Hypothalamus (tissue), 51 donors: ENCODE results near the gene TPM1.
"Not testable (repeated sequence)": the region's sequence is repeated elsewhere in the genome, so short reads cannot be mapped to it uniquely, and the experiment has no call there.

Experiments
- DNase-seq, 51 donors: peaks; one replicate each; lab custom pipeline; 2025; lab: John Stamatoyannopoulos, UW

The TPM1 gene

DNA sequence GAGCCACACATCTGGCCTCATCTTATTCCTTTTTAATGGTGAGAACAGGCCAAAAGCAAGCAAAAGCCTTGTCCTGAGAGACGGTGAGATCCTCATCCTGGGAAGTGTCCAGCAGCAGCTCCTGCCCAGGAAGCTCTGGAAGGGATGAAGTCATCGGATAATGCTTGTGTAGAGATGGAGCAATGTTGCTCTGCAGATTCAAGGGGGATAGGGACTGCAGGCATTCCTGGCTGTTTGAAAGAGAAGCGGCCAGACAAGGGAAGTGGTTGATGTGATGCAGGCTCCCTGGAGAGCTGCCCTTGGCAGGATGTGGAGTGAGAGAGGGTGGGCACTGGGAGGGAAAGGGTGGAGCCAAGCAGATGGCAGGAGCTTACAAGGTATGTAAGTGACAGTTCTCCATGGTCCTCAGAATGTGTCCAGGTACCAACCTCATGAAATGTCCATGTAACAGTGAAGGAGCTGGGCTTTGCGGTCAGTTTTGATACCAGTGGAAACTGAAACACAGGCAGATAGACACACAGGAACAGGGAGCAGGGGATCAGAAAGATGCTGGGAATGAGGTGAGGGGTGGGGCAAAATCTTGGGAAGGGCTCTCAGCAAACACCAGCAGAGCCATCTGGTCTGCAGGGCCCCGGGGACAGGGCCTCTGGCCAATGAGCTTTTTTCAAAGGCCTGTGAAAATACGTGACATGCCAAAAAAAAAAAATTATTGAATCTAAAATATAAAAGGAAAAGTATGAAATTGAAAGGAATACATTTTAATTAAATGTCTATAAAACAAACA lies 46.9 kb downstream of the TPM1 start:
- no peak for DNase-seq

DNA sequence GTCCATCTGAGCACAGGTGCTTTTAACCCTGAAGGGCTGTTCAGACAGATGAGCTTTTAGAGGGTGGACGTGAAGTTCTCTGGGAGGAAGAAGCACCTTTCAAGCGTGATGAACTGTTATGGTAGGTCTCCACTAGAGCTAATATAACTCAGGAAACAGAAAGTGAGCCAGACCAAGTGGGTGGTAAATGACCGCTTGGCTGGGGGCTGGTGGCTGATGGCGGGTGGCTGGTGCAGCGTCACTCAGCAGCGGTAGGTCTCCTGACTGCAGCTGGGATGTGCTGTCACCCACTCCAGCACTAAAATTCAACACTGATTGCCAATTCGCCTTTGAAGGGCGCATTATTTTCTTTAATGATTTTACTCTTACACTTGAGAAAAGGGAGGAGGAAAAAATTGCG lies 47.9 kb downstream of the TPM1 start:
- peak in 1 of 51 donors; percentile 5 for DNase-seq

DNA sequence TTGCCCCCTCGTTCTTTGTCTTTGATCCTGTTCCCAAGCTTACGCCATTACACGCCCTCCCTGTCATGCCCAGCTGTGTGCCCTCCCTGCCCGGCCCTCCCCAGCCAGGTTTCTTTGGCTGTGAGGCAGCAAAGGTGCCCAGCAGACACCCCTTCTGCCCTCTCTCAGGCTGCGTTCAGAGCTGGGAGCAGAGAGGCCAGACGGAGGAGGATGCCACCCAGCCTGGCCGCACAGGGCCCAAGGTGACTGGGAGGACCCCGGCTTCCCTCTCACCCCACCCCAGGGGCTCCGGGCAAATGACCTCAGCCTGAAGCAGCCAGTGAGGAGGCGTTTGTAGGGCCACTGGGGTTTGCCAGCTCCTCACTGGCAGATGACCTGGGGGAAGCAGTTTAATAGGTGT lies 48.3 kb downstream of the TPM1 start:
- DNase-seq = no peak

GRCh38 chr15:63091679-63092446 lies 49.3 kb downstream of the TPM1 start:
- no peak for DNase-seq

DNA sequence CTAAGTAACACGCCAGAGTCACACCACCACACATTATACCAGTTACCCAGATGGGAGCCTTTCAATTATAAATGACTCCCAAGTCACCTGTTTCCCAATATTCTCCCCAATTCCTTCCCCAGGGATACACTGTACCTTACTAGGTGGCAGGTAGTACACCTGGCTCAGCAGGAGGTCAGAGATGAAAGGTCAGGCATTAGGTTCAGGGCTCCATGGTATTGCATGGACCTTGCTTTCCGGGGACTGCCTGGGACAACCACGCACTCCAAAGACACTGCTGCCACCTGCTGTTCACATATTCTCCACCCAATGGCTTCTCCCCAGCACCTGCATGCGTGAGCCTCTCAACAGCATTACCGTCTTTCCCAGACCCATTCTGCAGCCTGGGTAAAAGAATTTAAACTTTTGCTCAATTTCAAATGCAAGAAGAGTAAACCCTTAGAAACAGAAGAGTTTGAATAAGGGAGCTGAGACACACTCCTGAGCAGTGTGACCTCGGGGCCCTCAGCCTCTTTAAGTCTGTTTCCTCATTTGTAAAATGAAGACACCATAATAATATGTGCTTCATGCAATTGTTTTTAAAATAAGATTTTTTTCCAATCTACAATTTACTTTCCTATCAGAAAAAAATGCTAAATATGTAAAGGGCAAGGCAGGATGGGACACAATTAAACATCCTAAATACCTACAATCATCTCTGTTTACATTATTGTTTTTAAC lies 51.1 kb downstream of the TPM1 start:
- peak in 50 of 51 donors; percentile 4 to 84 (median 60) for DNase-seq

GRCh38 chr15:63094495-63094931 lies 52.0 kb downstream of the TPM1 start:
- DNase-seq = no peak

DNA sequence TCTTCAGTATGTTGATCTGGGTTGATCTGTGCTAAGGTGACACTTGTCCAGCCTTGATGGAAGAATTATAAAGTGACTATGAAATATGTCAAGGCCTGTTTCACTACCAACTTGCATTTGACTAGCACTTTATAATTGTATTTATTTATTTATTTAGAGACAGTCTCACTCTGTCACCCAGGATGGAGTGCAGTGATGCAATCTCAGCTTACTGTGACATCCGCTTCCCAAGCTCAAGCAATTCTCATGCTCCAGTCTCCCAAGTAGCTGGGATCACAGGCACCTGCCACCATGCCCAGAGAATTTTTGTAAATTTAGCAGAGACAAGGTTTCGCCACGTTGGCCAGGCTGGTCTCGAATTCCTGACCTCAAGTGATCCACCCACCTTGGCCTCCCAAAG lies 53.6 kb downstream of the TPM1 start:
- no peak for DNase-seq

GRCh38 chr15:63098901-63099300 lies 56.4 kb downstream of the TPM1 start:
- not testable (repeated sequence) for DNase-seq

- DNase-seq = not testable (repeated sequence)
These were observed 57.0 kb downstream of the TPM1 start for GRCh38 chr15:63099581-63099980.

DNA sequence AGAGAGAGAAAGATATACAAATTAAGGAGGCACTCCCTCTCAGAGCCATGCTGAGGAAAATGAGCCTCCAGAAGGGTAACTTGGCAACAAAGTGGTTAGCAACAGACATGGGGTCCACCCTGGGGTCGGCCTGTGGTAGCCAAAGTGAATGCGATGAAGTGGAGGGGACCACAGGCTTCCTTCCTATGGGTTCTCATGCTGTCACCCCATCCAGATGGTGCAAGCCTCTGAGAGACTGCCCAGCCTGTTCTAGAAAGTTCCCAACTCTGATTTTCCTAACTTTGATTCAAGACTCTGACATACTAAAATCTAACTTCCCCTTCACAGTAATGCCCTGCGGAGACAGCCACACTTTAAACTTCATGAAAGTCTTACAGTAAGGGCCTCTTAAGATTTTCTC lies 60.9 kb downstream of the TPM1 start:
- no peak for DNase-seq

DNA sequence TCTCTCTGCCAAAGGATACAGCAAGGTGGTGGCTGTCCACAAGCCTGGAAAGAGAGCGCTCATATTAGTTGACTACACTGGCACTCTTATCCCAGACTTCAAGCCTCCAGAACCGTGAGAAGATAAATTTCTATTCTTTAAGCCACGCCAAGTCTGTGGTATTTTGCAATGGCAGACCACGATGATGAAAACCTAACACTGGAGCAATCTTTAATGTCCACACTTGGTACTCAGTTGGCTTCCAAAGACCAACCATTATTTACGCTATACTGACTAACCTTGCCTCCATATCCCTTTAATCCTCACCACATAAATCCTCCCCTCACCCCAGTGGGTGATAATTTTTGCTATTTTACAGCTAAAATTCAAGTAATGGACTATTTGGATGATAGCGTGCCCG lies 62.2 kb downstream of the TPM1 start:
- no peak for DNase-seq

GRCh38 chr15:63105354-63105753 lies 62.8 kb downstream of the TPM1 start:
- not testable (repeated sequence) for DNase-seq

DNA sequence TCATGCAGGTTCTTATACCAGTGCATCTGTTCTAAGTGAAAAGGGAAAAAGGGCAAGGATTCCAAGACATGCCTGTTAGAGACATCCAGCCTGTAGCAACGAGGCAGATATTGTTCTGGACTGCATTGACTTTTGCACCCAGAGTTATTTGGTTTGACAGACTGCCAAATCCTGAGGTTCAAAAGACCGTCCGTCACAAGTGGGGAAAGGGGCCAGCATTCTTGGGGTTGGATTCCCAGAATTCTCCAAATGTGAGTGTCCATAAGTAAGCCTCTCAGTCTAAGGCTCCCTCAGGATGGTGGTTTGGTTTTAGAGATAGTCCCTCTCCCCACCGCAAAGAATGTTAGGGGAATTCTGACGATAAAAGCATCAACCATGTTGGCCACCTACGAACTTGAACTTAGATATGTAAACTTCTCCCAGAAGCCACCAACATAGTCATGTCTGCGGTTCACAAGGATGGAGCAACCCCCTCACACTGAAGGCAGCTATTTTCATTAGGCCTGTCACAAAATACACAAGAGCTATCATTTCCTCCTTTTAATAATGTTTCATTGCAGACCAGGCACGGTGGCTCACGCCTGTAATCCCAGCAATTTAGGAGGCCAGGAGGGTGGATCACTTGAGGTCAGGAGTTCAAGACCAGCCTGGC lies 65.5 kb downstream of the TPM1 start:
- no peak for DNase-seq

- DNase-seq = no peak
These were observed 67.0 kb downstream of the TPM1 start for GRCh38 chr15:63109498-63109897.

GRCh38 chr15:63109920-63110319 lies 67.4 kb downstream of the TPM1 start:
- no peak for DNase-seq

DNA sequence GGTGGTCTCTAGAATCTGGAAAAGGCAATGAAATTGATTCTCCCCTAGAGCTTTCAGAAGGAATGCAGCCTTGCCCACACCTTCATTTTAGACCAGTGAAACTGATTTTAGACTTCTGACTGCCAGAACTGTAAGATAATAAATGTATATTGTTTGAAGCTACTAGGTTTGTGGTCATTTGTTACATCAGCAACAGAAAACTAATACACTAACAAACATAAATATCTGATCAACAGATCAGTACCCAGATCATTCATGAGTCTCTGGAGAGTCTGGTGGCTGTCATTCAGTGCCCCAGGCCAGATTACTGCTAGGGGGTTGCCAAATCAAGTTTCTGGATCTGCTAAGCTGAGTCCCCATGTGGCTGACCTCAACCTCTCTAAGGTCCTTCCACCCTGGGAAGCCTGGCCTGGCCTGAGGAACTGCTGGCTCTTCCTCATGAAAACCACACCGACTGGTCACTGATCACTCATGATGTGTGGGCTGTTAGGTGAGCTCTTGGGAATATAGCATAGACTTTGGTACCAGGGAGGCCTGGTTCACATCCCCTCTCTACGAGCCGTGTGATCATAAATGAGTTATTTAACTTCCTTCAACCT lies 68.0 kb downstream of the TPM1 start:
- no peak for DNase-seq

DNA sequence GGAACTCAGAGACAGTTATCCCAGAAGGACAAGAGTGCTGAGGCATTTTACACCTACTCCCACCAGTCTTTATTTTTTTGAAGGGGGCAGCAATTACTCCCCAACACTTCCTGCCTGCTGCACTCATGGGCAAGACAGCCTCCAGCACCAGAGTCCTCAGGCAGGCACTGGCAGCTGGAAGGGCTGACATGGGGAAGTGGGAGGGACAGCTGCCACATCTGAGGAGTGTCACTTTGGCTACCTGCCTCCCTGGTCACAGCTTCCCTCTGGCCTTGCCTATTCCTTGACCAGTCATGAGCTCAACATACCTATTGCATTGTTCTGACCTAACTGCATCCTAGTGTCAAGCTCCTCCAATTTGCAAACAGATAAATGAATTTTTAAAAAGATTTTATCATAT lies 68.9 kb downstream of the TPM1 start:
- DNase-seq = no peak

DNA sequence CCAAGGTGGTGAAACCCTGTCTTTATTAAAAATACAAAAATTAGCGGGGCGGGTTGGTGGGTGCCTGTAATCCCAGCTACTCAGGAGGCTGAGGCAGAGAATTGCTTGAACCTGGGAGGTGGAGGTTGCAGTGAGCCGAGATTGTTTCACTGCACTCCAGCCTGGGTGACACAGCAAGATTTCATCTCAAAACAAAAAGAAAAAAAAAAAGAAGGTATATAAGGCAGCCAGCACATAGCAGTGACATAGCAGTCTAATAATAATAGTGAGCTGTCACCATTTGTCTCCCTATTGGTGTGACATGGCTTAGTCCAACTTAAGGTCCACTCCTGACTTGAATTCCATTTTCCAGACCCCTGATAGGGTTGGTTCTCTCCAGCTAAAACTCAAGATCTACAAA lies 70.3 kb downstream of the TPM1 start:
- no peak for DNase-seq

DNA sequence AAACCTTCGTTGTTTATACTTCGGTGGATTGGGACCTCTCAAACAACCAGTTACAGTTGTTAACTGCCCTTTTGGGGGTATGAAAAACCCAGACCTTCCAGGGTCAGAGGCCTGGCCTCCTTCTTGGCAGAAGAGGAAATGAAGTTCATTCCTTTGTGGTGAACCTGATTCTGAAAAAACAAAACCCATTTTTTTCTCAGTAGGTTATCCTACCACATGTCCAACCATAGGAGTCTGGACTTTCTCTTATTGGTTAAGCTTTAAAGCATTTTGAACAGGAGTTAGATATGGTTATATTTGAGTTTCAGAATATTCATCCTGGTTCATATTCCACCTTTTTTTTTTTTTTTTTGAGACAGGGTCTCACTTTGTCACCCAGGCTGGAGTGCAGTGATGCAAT lies 71.9 kb downstream of the TPM1 start:
- no peak for DNase-seq
